GM21447 (cell line): ENCODE measurements around the gene AK8.

Experiments used
- ATAC-seq: cut with Tn5 transposase; IDR thresholded peaks from one replicate; pipeline ENCODE4 v1.9.1; 2021; ENCODE audit not compliant: unreplicated experiment

Gene AK8

GRCh38 chr9:132800038-132800648 is 77.9 kb downstream of the AK8 start:
- no peak for ATAC-seq

GRCh38 chr9:132798817-132799790 is 79.0 kb downstream of the AK8 start:
- no peak for ATAC-seq

GRCh38 chr9:132797861-132798659 is 80.0 kb downstream of the AK8 start:
- no peak for ATAC-seq

DNA sequence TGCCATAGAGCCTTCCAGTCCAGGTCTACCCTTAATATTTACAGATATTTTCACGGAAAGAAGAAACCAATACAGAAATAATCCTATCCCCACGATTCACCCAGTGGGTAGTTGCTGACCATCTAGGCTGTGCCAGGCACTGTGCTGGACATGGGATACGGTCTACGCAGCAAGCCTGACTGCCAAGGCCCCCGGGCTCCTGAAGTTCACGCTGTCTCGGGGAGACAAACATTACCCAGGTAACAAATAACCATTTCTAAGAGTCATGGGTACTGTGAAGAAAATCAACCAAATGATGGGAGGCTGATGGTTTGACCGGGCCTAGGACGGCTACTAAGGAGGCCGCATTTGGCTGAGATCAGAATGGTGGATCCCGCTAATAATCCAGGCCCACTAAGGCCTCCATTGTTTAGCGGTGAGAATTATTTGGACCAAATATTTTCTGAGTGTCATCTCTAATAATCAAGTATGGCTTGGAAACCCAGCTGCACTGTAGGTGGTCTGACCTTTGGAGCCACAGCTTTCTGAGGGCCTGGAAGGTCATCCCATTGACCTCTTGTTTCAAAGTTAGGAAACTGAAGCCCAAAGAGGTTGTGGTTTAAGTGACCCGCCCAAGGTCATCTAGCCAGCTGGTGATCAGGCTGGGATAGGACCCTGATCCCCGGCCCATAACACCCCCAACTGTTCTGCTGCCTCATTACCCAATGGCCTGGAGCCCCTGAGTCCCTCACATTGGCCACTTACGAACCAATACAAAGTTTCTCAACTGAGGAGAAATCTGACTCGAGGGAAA is 82.4 kb downstream of the AK8 start:
- no peak for ATAC-seq

GRCh38 chr9:132794730-132795380 is 83.2 kb downstream of the AK8 start:
- no peak for ATAC-seq

- no peak for ATAC-seq
Measured at GRCh38 chr9:132793606-132794580, 84.2 kb downstream of the AK8 start.

- ATAC-seq = no peak
Measured at GRCh38 chr9:132792547-132792946, 85.5 kb downstream of the AK8 start.

- ATAC-seq = no peak
Measured at GRCh38 chr9:132791699-132792240, 86.3 kb downstream of the AK8 start.

DNA sequence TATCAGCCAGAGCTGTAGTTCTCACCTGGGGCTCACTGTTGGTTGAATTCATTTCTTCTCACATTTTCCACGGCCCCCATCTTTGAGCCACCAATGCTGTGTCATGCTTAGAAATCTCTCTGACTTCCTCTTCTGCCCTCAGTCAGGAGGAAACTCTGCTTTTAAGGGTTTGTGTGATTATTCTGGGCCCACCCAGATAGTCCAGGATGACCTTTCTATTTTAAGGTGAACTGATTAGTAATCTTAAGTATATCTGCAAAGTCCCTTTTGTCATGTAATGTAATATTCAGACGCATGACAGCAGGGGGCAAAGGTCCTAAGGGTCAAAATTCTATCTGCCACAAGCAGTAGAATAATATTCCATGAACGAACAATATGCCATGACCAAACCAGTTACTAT is 88.4 kb downstream of the AK8 start:
- no peak for ATAC-seq

GRCh38 chr9:132788378-132788777 is 89.7 kb downstream of the AK8 start:
- ATAC-seq = no peak

DNA sequence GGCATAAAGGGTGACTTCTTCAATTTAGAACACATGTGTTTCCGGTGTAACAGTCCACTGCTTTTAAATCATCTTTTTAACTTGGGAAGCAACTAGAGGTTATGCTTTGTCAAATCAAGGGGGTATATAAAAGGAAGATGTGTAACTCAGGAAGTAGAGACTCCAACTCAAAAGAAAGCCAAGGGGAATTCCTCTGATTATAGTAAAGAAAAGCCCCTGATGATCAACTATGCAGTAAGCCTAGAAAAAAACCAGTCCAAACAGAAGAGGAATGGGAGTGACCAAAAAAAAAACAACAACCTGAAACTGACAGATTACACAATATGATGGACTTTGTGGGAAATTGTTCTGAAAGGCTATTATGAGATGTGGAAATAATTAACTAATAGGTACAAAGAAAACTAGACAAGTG is 90.3 kb downstream of the AK8 start:
- ATAC-seq = no peak

GRCh38 chr9:132784286-132784830 is 93.7 kb downstream of the AK8 start:
- no peak for ATAC-seq

- ATAC-seq = no peak
Measured at GRCh38 chr9:132783006-132783405, 95.1 kb downstream of the AK8 start.

DNA sequence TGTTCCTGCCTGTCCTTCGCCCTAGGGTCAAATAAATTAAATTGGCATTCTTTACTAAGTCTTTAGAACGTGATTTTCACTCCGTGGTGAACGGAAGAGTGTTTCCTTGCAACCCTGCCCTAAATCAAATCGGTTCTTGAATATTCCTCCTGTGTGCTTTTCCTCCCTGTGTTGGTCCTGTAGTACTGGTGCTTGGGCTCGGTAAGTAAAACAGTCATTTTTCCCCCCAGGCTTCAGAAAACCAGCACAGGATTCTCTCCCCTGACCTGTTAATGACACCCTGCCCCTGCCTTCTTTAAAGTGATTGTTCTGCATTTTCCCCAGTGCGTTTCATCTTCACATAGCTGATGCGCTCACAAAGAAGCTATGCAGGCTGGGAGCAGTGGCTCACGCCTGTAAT is 96.0 kb downstream of the AK8 start:
- no peak for ATAC-seq

GRCh38 chr9:132780230-132781007 is 97.7 kb downstream of the AK8 start:
- ATAC-seq = no peak

- ATAC-seq = no peak
Measured at GRCh38 chr9:132776891-132777290, 101.2 kb downstream of the AK8 start.

GRCh38 chr9:132776268-132776667 is 101.8 kb downstream of the AK8 start:
- no peak for ATAC-seq

- no peak for ATAC-seq
Measured at GRCh38 chr9:132775720-132776119, 102.4 kb downstream of the AK8 start.
